DOHH2 (cell line): ENCODE data around the gene MPPED1.

ENCODE experiments used
- EZH2phosphoT487 ChIP-seq: fragments of 200-600 bp; sonication (generic); IDR thresholded peaks from 2 replicates; pipeline ENCODE4 v1.6.1; 2017; ENCODE audit warnings: borderline replicate concordance, mild to moderate bottlenecking, antibody characterized with exemption, low read length, moderate library complexity, mixed read lengths
- TF ChIP-seq, protein P1 (sequence below): fragments of 200-600 bp; sonication (generic); IDR thresholded peaks from one replicate; pipeline ENCODE4 v1.5.1; 2014; ENCODE audit warnings: antibody characterized with exemption, mild to moderate bottlenecking, low read depth, low read length; ENCODE audit not compliant: poor library complexity, severe bottlenecking

GRCh38 chr22:43446916-43447315, 35.1 kb downstream of the MPPED1 start:
- TF ChIP-seq, protein P1, sequence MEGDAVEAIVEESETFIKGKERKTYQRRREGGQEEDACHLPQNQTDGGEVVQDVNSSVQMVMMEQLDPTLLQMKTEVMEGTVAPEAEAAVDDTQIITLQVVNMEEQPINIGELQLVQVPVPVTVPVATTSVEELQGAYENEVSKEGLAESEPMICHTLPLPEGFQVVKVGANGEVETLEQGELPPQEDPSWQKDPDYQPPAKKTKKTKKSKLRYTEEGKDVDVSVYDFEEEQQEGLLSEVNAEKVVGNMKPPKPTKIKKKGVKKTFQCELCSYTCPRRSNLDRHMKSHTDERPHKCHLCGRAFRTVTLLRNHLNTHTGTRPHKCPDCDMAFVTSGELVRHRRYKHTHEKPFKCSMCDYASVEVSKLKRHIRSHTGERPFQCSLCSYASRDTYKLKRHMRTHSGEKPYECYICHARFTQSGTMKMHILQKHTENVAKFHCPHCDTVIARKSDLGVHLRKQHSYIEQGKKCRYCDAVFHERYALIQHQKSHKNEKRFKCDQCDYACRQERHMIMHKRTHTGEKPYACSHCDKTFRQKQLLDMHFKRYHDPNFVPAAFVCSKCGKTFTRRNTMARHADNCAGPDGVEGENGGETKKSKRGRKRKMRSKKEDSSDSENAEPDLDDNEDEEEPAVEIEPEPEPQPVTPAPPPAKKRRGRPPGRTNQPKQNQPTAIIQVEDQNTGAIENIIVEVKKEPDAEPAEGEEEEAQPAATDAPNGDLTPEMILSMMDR: no peak
- no peak for TF ChIP-seq EZH2phosphoT487
